ENCODE measurements around the gene ZNF532.

ZNF532 gene

GRCh38 chr18:58903533-58903932 is 38.9 kb downstream of the ZNF532 start:
- H4K20me1 ChIP-seq (ENCODE audit: insufficient read depth, low read length) = no peaks in the 10 kb centered on the region

GRCh38 chr18:58905777-58906428 is 41.2 kb downstream of the ZNF532 start:
- Histone ChIP-seq H4K20me1 (ENCODE audit: insufficient read depth, low read length) (no peaks in the 10 kb centered on the region), H3K4me3 (ENCODE audit: low read length) (no peak overlapping the region), H2AFZ (ENCODE audit: low read length) (no peak overlapping the region), H3K9me3 (replicated peaks; ENCODE audit: insufficient read depth, low read length) (no peaks in the 10 kb centered on the region), H3K27ac (ENCODE audit: low read length) (no peak overlapping the region), H3K9ac (ENCODE audit: low read length) (no peak overlapping the region), H3K36me3 (replicated peaks; ENCODE audit: insufficient read depth, low read length) (no peaks in the 10 kb centered on the region), H3K4me2 (ENCODE audit: low read depth, low read length) (no peak overlapping the region), H3K4me1 (ENCODE audit: low read length) (no peaks in the 10 kb centered on the region), H3K27me3 (replicated peaks; ENCODE audit: insufficient read depth, low read length) (no peaks in the 10 kb centered on the region), H3K79me2 (ENCODE audit: low read length) (no peaks in the 10 kb centered on the region), H3F3A (ENCODE audit: insufficient read depth, low read length) (no peaks in the 10 kb centered on the region), H3K9me2 (replicated peaks; ENCODE audit: insufficient read depth, low read length) (no peaks in the 10 kb centered on the region)
- no peak for DNase-seq
- TF ChIP-seq, protein P1, sequence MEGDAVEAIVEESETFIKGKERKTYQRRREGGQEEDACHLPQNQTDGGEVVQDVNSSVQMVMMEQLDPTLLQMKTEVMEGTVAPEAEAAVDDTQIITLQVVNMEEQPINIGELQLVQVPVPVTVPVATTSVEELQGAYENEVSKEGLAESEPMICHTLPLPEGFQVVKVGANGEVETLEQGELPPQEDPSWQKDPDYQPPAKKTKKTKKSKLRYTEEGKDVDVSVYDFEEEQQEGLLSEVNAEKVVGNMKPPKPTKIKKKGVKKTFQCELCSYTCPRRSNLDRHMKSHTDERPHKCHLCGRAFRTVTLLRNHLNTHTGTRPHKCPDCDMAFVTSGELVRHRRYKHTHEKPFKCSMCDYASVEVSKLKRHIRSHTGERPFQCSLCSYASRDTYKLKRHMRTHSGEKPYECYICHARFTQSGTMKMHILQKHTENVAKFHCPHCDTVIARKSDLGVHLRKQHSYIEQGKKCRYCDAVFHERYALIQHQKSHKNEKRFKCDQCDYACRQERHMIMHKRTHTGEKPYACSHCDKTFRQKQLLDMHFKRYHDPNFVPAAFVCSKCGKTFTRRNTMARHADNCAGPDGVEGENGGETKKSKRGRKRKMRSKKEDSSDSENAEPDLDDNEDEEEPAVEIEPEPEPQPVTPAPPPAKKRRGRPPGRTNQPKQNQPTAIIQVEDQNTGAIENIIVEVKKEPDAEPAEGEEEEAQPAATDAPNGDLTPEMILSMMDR (IDR thresholded peaks at IDR 0.05; ENCODE audit: low read length) = no peak
- TF ChIP-seq EZH2phosphoT487 (IDR thresholded peaks at IDR 0.05; ENCODE audit: low read length) = no peak
- no peak for TF ChIP-seq EZH2 (optimal IDR thresholded peaks at IDR 0.05; ENCODE audit: low read depth, low read length)

More at GRCh38 chr18:58903533-58903932, 38.9 kb downstream of the ZNF532 start:
- no peak overlapping the region for H3K9ac ChIP-seq (ENCODE audit: low read length)
- no peak overlapping the region for H3K4me2 ChIP-seq (ENCODE audit: low read depth, low read length)
- H3F3A ChIP-seq (ENCODE audit: insufficient read depth, low read length) = no peaks in the 10 kb centered on the region
- H3K4me3 ChIP-seq (ENCODE audit: low read length) = no peak overlapping the region
- no peaks in the 10 kb centered on the region for H3K79me2 ChIP-seq (ENCODE audit: low read length)
- H3K27me3 ChIP-seq (replicated peaks; ENCODE audit: insufficient read depth, low read length) = no peaks in the 10 kb centered on the region
- no peak for TF ChIP-seq EZH2phosphoT487 (IDR thresholded peaks at IDR 0.05; ENCODE audit: low read length)
- no peak for TF ChIP-seq EZH2 (optimal IDR thresholded peaks at IDR 0.05; ENCODE audit: low read depth, low read length)
- TF ChIP-seq, protein P1 (IDR thresholded peaks at IDR 0.05; ENCODE audit: low read length) = no peak
- no peaks in the 10 kb centered on the region for H3K4me1 ChIP-seq (ENCODE audit: low read length)
- no peaks in the 10 kb centered on the region for H3K9me2 ChIP-seq (replicated peaks; ENCODE audit: insufficient read depth, low read length)
- DNase-seq = no peak
- H2AFZ ChIP-seq (ENCODE audit: low read length) = no peak overlapping the region
- no peaks in the 10 kb centered on the region for H3K9me3 ChIP-seq (replicated peaks; ENCODE audit: insufficient read depth, low read length)
- H3K27ac ChIP-seq (ENCODE audit: low read length) = no peak overlapping the region
- no peaks in the 10 kb centered on the region for H3K36me3 ChIP-seq (replicated peaks; ENCODE audit: insufficient read depth, low read length)

GRCh38 chr18:58908006-58908405 is 43.3 kb downstream of the ZNF532 start:
- no peaks in the 10 kb centered on the region for H3K27me3 ChIP-seq (replicated peaks; ENCODE audit: insufficient read depth, low read length)
- no peaks in the 10 kb centered on the region for H3K79me2 ChIP-seq (ENCODE audit: low read length)
- H3K9me2 ChIP-seq (replicated peaks; ENCODE audit: insufficient read depth, low read length) = no peaks in the 10 kb centered on the region
- H2AFZ ChIP-seq (ENCODE audit: low read length) = no peak overlapping the region
- no peaks in the 10 kb centered on the region for H3K4me1 ChIP-seq (ENCODE audit: low read length)
- no peak overlapping the region for H3K9ac ChIP-seq (ENCODE audit: low read length)
- no peak overlapping the region for H3K4me3 ChIP-seq (ENCODE audit: low read length)
- no peaks in the 10 kb centered on the region for H3K36me3 ChIP-seq (replicated peaks; ENCODE audit: insufficient read depth, low read length)
- H3K4me2 ChIP-seq (ENCODE audit: low read depth, low read length) = no peak overlapping the region
- TF ChIP-seq EZH2phosphoT487 (IDR thresholded peaks at IDR 0.05; ENCODE audit: low read length) (no peak), EZH2 (optimal IDR thresholded peaks at IDR 0.05; ENCODE audit: low read depth, low read length) (no peak)
- TF ChIP-seq, protein P1 (IDR thresholded peaks at IDR 0.05; ENCODE audit: low read length) = no peak
- DNase-seq = no peak
- no peaks in the 10 kb centered on the region for H3F3A ChIP-seq (ENCODE audit: insufficient read depth, low read length)
- no peaks in the 10 kb centered on the region for H3K9me3 ChIP-seq (replicated peaks; ENCODE audit: insufficient read depth, low read length)
- H3K27ac ChIP-seq (ENCODE audit: low read length) = no peak overlapping the region
- no peaks in the 10 kb centered on the region for H4K20me1 ChIP-seq (ENCODE audit: insufficient read depth, low read length)
